KOPT-K1 (cell line): ENCODE data around the gene NTMT1.
"Not testable (repeated sequence)": the region's sequence is repeated elsewhere in the genome, so short reads cannot be mapped to it uniquely, and the experiment has no call there.

Experiments used
- H3K27ac ChIP-seq: fragments of 200-600 bp; sonication (generic); 2 replicates; pipeline ENCODE4 v1.5.1; 2016; ENCODE audit warnings: antibody characterized with exemption, mild to moderate bottlenecking, low read depth, low read length; ENCODE audit not compliant: poor library complexity, severe bottlenecking
- H3K36me3 ChIP-seq: fragments of 200-600 bp; sonication (generic); 2 replicates; pipeline ENCODE4 v1.5.1; 2017; ENCODE audit warnings: antibody characterized with exemption, mild to moderate bottlenecking, low read length, moderate library complexity; ENCODE audit not compliant: insufficient read depth
- H3K9me3 ChIP-seq: fragments of 200-600 bp; sonication (generic); 2 replicates; pipeline ENCODE4 v1.5.1; 2017; ENCODE audit warnings: antibody characterized with exemption, low read length, mild to moderate bottlenecking; ENCODE audit not compliant: insufficient read depth, poor library complexity, severe bottlenecking

Gene NTMT1

DNA sequence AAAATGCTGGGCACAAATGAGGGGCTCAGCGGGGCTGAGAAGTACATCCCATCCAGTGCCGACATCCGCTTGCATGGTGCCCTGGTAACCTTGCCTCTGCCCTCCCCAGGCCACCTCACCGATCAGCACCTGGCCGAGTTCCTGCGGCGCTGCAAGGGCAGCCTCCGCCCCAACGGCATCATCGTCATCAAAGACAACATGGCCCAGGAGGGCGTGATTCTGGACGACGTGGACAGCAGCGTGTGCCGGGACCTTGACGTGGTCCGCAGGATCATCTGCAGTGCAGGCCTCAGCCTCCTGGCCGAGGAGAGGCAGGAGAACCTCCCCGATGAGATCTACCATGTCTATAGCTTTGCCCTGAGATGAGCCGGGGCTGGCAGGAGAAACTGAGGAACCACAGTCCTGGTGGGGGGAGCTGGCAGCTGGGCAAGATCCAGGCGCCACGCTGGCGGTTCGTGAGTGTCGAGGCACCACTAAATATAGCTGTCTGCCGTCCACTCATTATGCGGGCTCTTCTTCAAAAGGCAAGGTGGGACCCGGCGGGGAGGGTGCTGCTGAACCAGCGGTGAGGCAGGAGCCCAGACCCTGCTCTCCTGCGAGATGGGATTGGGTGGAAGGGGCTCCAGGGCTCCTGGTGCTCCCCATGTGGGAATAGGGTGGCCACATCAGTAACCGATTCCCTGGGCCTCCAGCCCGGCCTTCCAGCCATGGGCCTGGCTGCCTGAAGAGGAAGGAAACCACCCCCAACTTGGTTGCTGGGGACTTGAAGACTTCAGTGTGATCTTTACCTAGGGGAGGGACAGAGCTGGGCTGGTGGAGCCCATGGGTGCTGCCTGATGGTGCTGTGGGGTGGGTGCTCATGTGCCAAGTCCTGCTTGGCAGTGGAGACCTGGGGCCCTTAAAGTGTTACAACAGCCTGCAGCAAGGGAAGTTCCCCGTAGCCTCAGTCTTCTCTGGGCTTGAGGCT, 9.4 kb downstream of the NTMT1 start:
- Histone ChIP-seq H3K36me3 (peaks cover 86% of the 10 kb centered on the region), H3K9me3 (no peaks in the 10 kb centered on the region), H3K27ac (no peak overlapping the region)

DNA sequence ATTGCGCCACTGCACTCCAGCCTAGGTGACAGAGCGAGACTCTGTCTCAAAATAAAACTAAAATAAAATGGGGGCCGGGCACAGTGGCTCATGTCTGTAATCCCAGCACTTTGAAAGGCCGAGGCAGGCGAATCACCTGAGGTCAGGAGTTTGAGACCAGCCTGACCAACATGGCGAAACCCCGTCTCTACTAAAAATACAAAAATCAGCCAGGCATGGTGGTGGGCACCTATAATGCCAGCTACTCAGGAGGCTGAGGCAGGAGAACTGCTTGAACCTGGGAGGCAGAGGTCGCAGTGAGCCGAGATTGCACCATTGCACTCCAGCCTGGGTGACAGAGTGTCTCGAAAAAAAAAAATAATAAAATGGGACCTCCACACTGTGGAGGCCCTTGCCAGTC, 10.4 kb downstream of the NTMT1 start:
- H3K27ac ChIP-seq, H3K9me3 ChIP-seq: not testable (repeated sequence)
- H3K36me3 ChIP-seq, result peaks cover 83% of the 10 kb centered on the region

DNA sequence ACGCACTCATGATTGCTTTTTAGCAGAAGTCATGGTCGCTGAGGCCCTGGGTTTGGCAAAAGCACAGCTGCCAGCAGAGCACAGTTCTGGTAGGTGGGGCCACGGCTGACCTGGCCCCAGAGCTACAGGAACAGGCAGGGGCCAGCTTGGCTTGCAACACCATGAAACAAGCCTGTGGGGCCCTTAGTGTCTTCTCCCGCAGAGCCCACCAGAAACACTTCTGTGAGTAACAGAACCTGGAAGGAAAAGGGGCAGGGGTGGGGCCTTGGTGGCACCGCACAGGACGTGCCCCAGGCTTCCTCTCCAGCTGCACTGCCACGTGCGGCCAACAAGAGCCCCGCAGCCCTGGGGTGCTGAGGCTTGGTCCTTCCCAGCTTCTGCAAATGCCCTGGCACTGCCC, 11.1 kb downstream of the NTMT1 start:
- H3K9me3 ChIP-seq, result no peaks in the 10 kb centered on the region
- H3K36me3 ChIP-seq, result peaks cover 75% of the 10 kb centered on the region

DNA sequence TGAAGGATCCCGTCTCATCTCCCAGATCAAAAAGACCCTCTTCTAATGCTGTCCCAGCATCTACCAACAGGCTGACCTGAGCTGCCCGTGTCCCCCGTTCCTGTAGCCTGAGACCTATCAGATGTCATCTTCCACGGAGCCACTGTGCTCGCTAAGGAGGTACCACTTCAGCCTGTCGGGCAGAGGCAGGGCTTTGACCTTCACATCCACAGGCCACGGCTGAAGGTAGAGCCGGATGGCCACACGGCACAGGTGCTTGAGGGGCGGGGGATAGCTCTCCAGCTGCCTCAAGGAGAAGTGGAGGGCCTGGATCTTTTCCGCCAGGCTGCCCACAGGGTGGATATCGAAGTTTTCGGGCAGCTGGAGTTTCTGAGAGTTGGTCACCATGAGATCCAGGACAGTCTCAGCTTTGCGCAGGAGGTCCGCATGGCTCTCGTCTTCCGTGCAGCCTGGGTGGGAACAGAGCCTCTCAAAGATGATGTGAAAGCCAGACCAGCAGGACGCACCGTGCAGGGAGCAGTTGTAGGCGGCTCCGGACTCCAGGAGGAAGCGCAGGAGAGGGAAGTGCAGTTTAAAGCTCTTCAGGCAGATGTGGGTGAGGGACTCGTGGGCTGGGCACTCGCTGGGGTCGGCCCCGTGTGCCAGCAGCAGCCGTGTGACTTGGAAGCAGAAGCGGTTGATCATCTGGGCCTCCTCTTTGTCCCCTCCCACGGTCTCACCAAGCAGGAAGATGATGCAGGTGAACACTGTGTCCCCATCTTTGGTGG, 11.9 kb downstream of the NTMT1 start:
- H3K36me3 ChIP-seq, result peaks cover 68% of the 10 kb centered on the region
- no peaks in the 10 kb centered on the region for H3K9me3 ChIP-seq
- no peak overlapping the region for H3K27ac ChIP-seq

More for the DNA sequence above, 11.1 kb downstream of the NTMT1 start:
- H3K27ac ChIP-seq, result no peak overlapping the region

DNA sequence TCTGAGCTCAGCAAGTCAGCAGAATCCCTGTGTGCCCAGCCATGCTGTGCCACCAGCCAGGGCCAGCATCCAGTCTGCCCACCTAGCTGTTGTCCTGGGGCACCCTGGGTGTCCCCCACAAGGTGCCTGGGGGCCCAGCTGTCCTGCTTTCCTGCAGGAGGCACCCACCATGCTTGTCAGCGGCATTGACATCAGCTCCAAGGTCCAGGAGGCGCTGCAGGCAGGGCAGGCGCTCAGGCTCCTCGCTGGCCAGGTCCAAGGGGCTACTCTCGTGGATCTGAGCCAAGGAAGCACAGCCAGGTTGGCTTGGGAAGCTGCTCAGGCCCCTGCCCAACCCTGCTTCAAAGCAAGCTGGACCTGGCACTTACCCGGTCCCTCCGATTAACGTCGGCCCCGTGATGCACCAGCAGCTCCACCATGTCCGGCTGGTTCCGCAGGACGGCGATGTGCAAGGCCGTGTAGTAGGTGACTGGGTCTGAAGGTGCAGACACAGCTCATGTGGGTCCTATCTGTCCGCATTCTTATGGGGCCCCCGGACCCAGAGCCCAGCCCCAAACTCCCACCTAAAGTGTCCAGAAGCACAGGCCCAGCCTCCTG, 13.2 kb downstream of the NTMT1 start:
- no peaks in the 10 kb centered on the region for H3K9me3 ChIP-seq
- H3K36me3 ChIP-seq, result peaks cover 55% of the 10 kb centered on the region
- H3K27ac ChIP-seq, result no peak overlapping the region

DNA sequence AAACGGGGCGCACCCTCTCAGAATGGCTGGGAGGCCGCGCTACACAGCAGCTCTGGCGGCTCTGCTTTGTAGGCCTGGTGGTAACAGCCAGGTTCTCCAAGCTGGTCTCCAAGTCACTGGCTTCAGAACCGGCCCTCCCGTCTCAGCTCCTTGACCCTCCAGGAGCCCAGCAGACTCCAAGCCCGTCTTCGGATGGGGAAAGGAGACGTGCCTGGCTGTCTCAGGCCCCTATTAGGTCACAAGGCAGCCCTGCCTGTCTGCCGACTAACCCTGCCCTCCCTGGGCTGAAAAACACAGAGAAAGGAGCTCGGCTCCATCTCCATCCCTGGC, 13.8 kb downstream of the NTMT1 start:
- Histone ChIP-seq H3K36me3 (peaks cover 49% of the 10 kb centered on the region), H3K9me3 (no peaks in the 10 kb centered on the region), H3K27ac (no peak overlapping the region)

DNA sequence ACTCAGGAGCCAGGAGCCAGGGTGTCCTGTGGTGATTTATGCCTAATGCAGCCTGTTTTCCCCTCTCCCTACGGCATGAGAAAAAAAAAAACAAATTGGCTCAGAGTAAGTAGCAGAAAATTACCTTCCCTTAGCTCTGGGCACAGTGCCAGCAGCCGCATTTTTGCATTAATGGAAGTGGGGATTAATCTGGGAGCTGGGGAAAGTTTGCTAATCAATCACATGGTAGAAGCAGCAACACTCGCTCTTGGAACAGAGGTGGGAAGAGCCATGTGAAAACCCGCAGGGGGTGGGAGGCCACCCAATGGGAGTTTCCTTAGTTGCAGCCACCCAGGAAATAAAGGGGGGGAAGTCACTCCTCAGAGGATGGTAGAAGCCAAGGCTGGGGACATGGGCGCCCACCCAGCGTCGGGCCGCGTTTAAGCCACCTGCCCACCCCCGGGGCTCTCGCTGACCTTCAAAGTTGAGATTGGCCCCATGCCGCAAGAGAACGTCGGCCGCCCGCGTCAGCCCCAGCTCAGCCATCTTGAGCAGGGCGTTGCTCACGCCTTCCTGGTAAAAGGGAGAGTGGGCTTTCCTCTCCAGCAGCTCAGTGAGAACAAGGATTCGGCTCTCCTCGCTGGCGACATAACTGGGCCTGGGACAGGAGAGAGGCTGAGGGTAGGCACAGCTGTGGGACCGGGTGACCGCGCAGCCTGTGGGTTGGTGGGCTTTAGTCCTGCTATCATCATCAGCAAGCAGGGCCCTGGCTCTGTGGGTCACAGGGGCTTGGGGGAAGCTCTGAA, 14.3 kb downstream of the NTMT1 start:
- Histone ChIP-seq H3K36me3 (peaks cover 44% of the 10 kb centered on the region), H3K9me3 (no peaks in the 10 kb centered on the region), H3K27ac (no peak overlapping the region)

DNA sequence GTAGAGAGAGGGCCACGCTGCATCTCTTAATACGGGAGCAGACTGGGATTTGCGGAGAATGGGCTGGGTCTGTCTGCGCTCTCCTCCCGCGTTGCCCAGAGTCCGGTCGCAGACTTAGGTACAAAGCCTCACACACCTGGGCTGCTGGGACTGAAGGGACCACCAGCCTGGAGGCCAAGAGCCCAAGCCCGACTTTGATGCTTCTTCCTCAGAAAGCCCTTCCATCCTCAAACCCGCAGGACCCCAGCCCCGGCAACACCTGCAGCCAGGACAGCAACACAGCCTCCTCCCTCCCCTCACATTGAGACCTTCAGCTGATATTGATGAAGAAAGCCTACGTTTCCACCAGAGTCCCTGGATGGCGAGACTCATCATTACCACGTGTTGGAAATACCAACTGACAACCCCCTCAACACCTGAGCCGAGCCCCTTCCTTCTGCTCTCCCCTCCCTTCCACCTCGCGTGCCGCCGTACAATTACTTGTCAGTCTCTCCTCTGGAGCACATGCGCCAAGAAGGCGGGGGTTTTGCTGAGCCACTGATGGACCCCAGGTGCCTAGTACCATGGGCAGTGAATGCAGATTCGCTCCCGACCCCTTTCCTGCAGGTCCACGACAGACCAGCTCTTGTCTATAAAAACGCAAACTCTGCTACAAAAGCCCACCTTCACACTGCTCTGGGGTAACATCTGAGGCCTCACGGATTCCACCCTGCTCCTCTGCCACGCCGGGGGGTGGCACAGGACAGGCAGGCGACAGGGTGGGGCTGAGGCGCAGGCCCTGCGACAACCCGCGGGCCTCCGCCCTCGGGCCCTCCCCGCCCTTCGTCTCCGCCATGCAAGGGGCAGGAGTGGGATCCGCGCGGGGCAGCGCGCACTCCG, 15.1 kb downstream of the NTMT1 start:
- Histone ChIP-seq H3K9me3 (no peaks in the 10 kb centered on the region), H3K27ac (peak overlapping the region; percentile 60), H3K36me3 (peaks cover 36% of the 10 kb centered on the region)

DNA sequence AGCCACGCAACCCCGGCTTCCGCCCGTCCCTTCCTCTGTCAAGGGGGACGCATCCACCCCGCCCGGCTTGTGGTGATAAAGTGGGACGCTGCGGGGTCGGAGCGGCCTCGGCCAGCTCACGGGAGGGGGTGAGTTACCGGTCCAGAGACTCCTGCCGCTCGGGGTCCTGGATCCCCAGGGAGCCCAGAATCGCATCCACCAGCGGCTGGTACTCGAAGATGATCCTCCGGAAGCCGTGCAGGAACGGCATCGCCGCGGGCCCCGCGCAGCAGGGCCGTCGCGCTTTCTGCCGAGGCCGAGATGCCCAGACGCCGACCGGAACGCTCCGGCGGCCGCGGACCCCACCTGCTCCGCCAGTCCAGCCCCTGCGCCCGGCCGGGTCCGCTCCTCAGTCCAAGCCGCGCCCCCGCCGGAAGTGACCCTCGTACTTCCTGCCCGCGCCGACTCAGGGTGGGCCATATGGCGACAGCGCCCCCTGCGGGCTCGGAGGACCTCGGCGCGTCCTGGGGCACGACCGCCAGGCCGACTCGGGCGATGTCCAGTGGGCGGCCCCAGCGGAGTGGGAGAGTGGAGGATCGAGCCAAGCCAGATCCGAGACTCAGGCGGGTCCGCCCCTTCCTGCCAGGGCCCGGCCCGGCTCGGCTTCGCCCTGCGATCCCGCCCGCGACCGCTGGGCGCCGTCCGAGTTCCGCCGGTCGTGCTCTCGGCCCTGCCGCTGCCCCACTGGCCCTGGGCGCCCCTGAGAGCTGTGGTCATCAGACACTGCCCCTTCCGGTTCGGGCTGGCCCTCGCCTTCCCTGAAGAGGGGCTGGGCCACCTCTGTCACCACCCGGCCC, 16.0 kb downstream of the NTMT1 start, which contains the start of gene ASB6:
Gene ASB6, minus strand, starts transcription at position 402 of the 836 bp plus-strand sequence. Its CDS starts 152 bp downstream, at position 250.
- H3K36me3 ChIP-seq, result peaks cover 27% of the 10 kb centered on the region
- no peaks in the 10 kb centered on the region for H3K9me3 ChIP-seq
- H3K27ac ChIP-seq, result peak within 1 kb of the TSS; percentile 60

DNA sequence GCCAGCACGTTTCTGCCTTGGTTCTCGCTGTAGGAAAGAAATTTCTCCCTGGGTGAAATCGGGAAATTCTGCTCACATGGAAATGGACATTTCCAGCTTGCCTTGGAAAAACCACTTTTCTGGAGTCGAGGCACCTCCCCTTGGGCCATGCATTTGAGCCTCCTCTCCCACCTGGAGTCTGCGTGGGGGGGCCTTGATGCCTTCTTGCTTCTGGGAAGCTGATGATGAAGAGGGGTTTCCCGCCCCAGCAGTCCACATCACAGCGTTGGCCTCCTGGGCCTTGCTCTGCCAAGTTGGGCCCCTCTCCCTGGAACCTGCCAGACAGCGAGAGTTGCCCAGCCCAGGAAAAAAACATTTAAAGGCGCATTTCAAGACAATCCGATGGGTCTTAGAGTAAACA, 17.7 kb downstream of the NTMT1 start:
- Histone ChIP-seq H3K9me3 (no peaks in the 10 kb centered on the region), H3K36me3 (peaks cover 10% of the 10 kb centered on the region), H3K27ac (no peak overlapping the region)

DNA sequence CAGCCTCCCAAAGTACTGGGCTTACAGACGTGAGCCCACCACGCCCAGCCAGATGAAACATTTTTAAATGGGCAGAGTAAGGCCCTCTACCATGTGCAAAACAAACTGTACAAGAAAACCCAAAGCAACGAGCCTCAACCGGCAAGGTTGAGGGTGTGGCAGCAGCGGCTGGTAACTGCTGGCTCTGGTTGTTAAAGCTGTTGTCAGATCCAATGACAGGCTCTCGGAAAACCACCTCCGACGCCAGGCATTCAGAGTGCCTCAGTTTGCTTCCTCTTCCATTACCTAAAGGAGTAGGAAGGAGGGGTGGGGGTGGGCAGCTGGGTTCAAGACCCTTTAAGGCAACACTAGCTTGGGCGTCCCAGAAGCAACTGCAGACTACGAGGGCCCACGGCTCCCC, 18.4 kb downstream of the NTMT1 start:
- Histone ChIP-seq H3K9me3 (no peaks in the 10 kb centered on the region), H3K27ac (no peak overlapping the region), H3K36me3 (0 out of 2 replicates have a peak, but pooled peaks cover 3% of the 10 kb centered on the region)

DNA sequence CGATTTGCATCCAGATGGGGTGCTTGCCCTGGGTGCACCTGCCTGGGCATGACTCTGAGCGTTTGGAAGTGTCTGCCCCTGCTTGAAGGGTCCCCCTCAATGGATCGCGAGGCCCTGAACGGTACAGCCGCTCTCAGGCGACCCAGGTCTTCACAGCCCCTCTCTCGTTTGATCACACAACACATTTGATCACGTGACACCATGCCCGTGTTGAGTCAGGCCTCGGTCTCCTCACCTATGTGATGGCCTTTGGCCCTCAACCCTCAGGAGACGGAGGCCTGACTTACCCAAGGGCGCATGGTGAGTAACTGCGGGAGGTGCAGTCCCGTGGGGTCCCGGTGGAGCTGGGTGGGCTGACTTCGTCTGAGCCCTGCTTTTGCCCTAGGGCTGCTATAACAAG, 18.9 kb downstream of the NTMT1 start:
- Histone ChIP-seq H3K36me3 (no peaks in the 10 kb centered on the region), H3K27ac (no peak overlapping the region), H3K9me3 (no peaks in the 10 kb centered on the region)

DNA sequence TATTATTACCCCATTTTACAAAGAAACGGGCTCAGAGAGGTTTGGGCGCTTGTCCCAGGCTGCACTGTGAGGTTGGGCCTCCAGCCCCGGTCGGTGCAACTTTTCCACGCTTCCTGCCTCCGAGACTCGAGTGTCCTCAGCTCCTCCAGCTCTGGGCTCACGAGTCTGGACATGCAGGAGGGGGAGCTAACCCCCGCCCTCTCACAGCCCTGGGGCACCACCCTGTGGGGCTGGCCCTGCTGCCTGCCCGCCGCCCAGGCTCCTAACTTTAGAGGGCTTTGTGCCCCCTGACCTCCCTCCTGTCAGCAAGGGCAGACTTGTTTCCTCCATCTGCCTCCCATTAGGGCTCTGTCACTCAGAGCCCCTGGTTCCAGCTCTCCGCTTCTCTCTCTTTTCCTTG, 20.3 kb downstream of the NTMT1 start:
- H3K36me3 ChIP-seq, result no peaks in the 10 kb centered on the region
- no peaks in the 10 kb centered on the region for H3K9me3 ChIP-seq
- H3K27ac ChIP-seq, result no peak overlapping the region
